SK-N-SH (cell line): ENCODE results near the gene CADM1. TPM values are rescaled to one million over a fixed set of nuclear protein-coding genes. Genes with fewer than 3 reads are reported as not detected.

Experiments used
- CTCF ChIA-PET: fragments of 300-600, 350-600 bp; formaldehyde crosslinking; extraction: SDS; loops from one replicate; lab custom pipeline; 2021; lab: Yijun Ruan, JAX
- POLR2A ChIA-PET: fragments of 350-600 bp; sonication (Branson Sonifier 250); formaldehyde crosslinking; extraction: SDS; loops from one replicate; lab custom pipeline; 2020; ENCODE audit warnings: antibody characterized with exemption, inconsistent platforms; lab: Yijun Ruan, JAX
- DNase-seq: peaks from one replicate; pipeline ENCODE4 v3.0.0; 2012
- H2AFZ ChIP-seq: fragments of 200-600 bp; sonication (generic); 2 replicates; pipeline ENCODE4 v1.8.1; 2016; ENCODE audit warnings: antibody characterized with exemption, mild to moderate bottlenecking, low read depth
- H3F3A ChIP-seq: fragments of 200-600 bp; sonication (generic); replicated peaks from 2 replicates; pipeline ENCODE3; 2016; ENCODE audit warnings: antibody characterized with exemption, mild to moderate bottlenecking; ENCODE audit not compliant: insufficient read depth
- H3K27ac ChIP-seq, 2 experiments: fragments of 200-500 bp in 1 of 2; fragments of 200-600 bp in 1 of 2; sonication (Bioruptor generic) in 1 of 2; sonication (generic), shearing (Covaris generic) in 1 of 2; 2 replicates each; pipeline versions ENCODE4 v1.5.1 to v1.6.1; 2014 to 2016; ENCODE audit warnings: low read depth in 2 of 2, inconsistent platforms in 1 of 2, low read length in 1 of 2, mild to moderate bottlenecking in 1 of 2, mixed read lengths in 1 of 2
- H3K27me3 ChIP-seq: fragments of 200-600 bp; sonication (generic), shearing (Covaris generic); 2 replicates; pipeline ENCODE4 v1.6.1; 2016; ENCODE audit warnings: mixed run types; ENCODE audit not compliant: insufficient read depth
- H3K36me3 ChIP-seq, 2 experiments: fragments of 200-500 bp in 1 of 2; fragments of 200-600 bp in 1 of 2; sonication (Bioruptor generic) in 1 of 2; sonication (generic) in 1 of 2; replicated peaks in 1 of 2; 2 replicates each; pipeline versions ENCODE3 to v1.5.1; 2014 to 2016; ENCODE audit warnings: low read length in 1 of 2, mild to moderate bottlenecking in 1 of 2; ENCODE audit not compliant: insufficient read depth in 2 of 2, control insufficient read depth in 1 of 2
- H3K4me1 ChIP-seq, 2 experiments: fragments of 200-500 bp in 1 of 2; fragments of 200-600 bp in 1 of 2; sonication (Bioruptor generic) in 1 of 2; sonication (generic), shearing (Covaris generic) in 1 of 2; 2 replicates each; pipeline versions ENCODE4 v1.5.1 to v1.6.1; 2014 to 2016; ENCODE audit warnings: low read depth in 1 of 2, low read length in 1 of 2, mixed run types in 1 of 2; ENCODE audit not compliant: insufficient read depth in 2 of 2, control insufficient read depth in 1 of 2
- H3K4me2 ChIP-seq: fragments of 200-600 bp; sonication (generic), shearing (Covaris generic); 2 replicates; pipeline ENCODE4 v1.6.1; 2017; ENCODE audit warnings: mixed run types
- H3K4me3 ChIP-seq, 2 experiments: fragments of 200-500 bp in 1 of 2; fragments of 200-600 bp in 1 of 2; sonication (Bioruptor generic) in 1 of 2; sonication (generic), shearing (Covaris generic) in 1 of 2; 2 replicates each; pipeline versions ENCODE4 v1.5.1 to v1.8.1; 2014 to 2016; ENCODE audit warnings: low read depth in 2 of 2, inconsistent platforms in 1 of 2, low read length in 1 of 2, mild to moderate bottlenecking in 1 of 2, mixed read lengths in 1 of 2, moderate library complexity in 1 of 2
- H3K79me2 ChIP-seq: fragments of 200-600 bp; sonication (generic); 2 replicates; pipeline ENCODE4 v1.8.1; 2017; ENCODE audit warnings: mild to moderate bottlenecking; ENCODE audit not compliant: insufficient read depth
- H3K9ac ChIP-seq: fragments of 200-600 bp; sonication (generic); 2 replicates; pipeline ENCODE4 v1.6.1; 2017; ENCODE audit warnings: mixed run types
- H3K9me2 ChIP-seq: fragments of 200-600 bp; sonication (generic); 2 replicates; pipeline ENCODE4 v1.6.1; 2017; ENCODE audit warnings: mixed run types
- H3K9me3 ChIP-seq: fragments of 200-600 bp; sonication (generic); 2 replicates; pipeline ENCODE4 v1.6.1; 2017; ENCODE audit warnings: mixed run types, mild to moderate bottlenecking, moderate library complexity
- H4K20me1 ChIP-seq: fragments of 200-600 bp; sonication (generic); 2 replicates; pipeline ENCODE4 v1.6.1; 2017; ENCODE audit warnings: mild to moderate bottlenecking, mixed run types; ENCODE audit not compliant: insufficient read depth
- CTCF ChIP-seq: fragments of 200-600 bp; sonication (generic); IDR thresholded peaks from 2 replicates; pipeline ENCODE4 v1.6.1; 2017; ENCODE audit warnings: antibody characterized with exemption, mild to moderate bottlenecking, moderate library complexity
- ELF1 ChIP-seq: IDR thresholded peaks from 2 replicates; pipeline ENCODE4 v1.4.0; 2012
- EP300 ChIP-seq, 2 experiments: IDR thresholded peaks; 2 replicates each; pipeline versions ENCODE4 v1.4.0 to v1.6.1; 2012; ENCODE audit warnings: borderline replicate concordance in 1 of 2, low read depth in 1 of 2, low read length in 1 of 2
- EZH2phosphoT487 ChIP-seq: fragments of 200-600 bp; sonication (generic); IDR thresholded peaks from 2 replicates; pipeline ENCODE4 v1.6.1; 2017; ENCODE audit warnings: low read depth, mixed run types, mild to moderate bottlenecking, antibody characterized with exemption, moderate library complexity, borderline replicate concordance
- FOXJ3 ChIP-seq: sonication (generic); formaldehyde crosslinking; IDR thresholded peaks from 2 replicates; pipeline ENCODE4 v1.5.1; 2020; ENCODE audit warnings: mild to moderate bottlenecking, missing genetic modification reagents
- GATA2 ChIP-seq: sonication (generic); formaldehyde crosslinking; IDR thresholded peaks from 2 replicates; pipeline ENCODE4 v1.5.0; 2020; ENCODE audit warnings: mild to moderate bottlenecking, missing genetic modification reagents
- JUND ChIP-seq: IDR thresholded peaks from 2 replicates; pipeline ENCODE4 v1.4.0; 2012
- MAX ChIP-seq: IDR thresholded peaks from 2 replicates; pipeline ENCODE4 v1.4.0; 2012; ENCODE audit warnings: low read depth
- MXI1 ChIP-seq: IDR thresholded peaks from 2 replicates; pipeline ENCODE4 v1.6.1; 2012; ENCODE audit warnings: mild to moderate bottlenecking, low read depth, low read length, improper control_type of control experiment
- RAD21 ChIP-seq: IDR thresholded peaks from 2 replicates; pipeline ENCODE4 v1.6.1; 2012; ENCODE audit warnings: mild to moderate bottlenecking, low read length
- RXRA ChIP-seq: IDR thresholded peaks from 2 replicates; pipeline ENCODE4 v1.4.0; 2012; ENCODE audit warnings: low read depth, mild to moderate bottlenecking, borderline replicate concordance
- SIN3A ChIP-seq: IDR thresholded peaks from 2 replicates; pipeline ENCODE4 v1.6.1; 2012; ENCODE audit warnings: low read depth, mild to moderate bottlenecking, low read length, moderate library complexity, borderline replicate concordance
- SMC3 ChIP-seq: IDR thresholded peaks from 2 replicates; pipeline ENCODE4 v1.6.1; 2012; ENCODE audit warnings: low read depth, low read length, improper control_type of control experiment
- TAF1 ChIP-seq: IDR thresholded peaks from 2 replicates; pipeline ENCODE4 v1.6.1; 2012; ENCODE audit warnings: low read depth, mild to moderate bottlenecking, low read length, moderate library complexity, borderline replicate concordance
- TCF12 ChIP-seq: IDR thresholded peaks from 2 replicates; pipeline ENCODE4 v1.4.0; 2012
- TEAD4 ChIP-seq: IDR thresholded peaks from 2 replicates; pipeline ENCODE4 v1.4.0; 2012; ENCODE audit warnings: mild to moderate bottlenecking, borderline replicate concordance; ENCODE audit not compliant: insufficient read depth
- WGBS: methylation state at CpG from one replicate; pipeline ENCODE4 v1.1.6; 2017; ENCODE audit warnings: low lambda C conversion rate; 5-methylcytosine and 5-hydroxymethylcytosine counted together
- polyA plus RNA-seq, 3 experiments: library from polyadenylated mRNA; depleted of rRNA; stranded (reverse); fragments of >200 nt; gene quantifications; 2 replicates each; pipeline ENCODE4 v1.2.3, GENCODE V29; 2012

The CADM1 gene
- polyA plus RNA-seq, 1 of the 3 experiments (the other 2 are of a cell fraction): 7.9 TPM

- TF ChIP-seq RAD21 (no peak), MXI1 (no peak)
Observed at GRCh38 chr11:115267871-115268270, 236.3 kb downstream of the CADM1 start (continued).

- WGBS: 72% methylated on average over 8 of the region's 8 CpGs
- no peaks in the 10 kb centered on the region for H3K9me3 ChIP-seq
- ChIA-PET CTCF (interaction anchor here (1.9 kb wide), 1 partner anchor 11 kb away, joined by 7 read pairs; no protein-coding TSS in a partner anchor), POLR2A (no interaction called here)
- H3K9ac ChIP-seq: no peak overlapping the region
- H2AFZ ChIP-seq: no peak overlapping the region
- H3K4me2 ChIP-seq: no peak overlapping the region
- no peak for TF ChIP-seq SMC3
- TF ChIP-seq, all 33 proteins: peak for 0
- Histone ChIP-seq H4K20me1 (no peaks in the 10 kb centered on the region), H3K4me3 (no peak overlapping the region), H3F3A (no peaks in the 10 kb centered on the region), H3K4me1 (peaks cover 0 to 24% of the 10 kb centered on the region in 2 experiments; a peak in 2 of 4 replicates), H3K36me3 (no peaks in the 10 kb centered on the region), H3K27ac (no peak overlapping the region), H3K27me3 (no peaks in the 10 kb centered on the region), H3K79me2 (no peaks in the 10 kb centered on the region), H3K9me2 (no peaks in the 10 kb centered on the region)
- DNase-seq: no peak
Observed at GRCh38 chr11:115267238-115267781, 236.9 kb downstream of the CADM1 start.

- Histone ChIP-seq H3K4me3 (no peak overlapping the region), H3K9me2 (no peaks in the 10 kb centered on the region), H3K4me2 (no peak overlapping the region), H3K27ac (peak overlapping the region in 1 of 2 experiments; percentile 5; a peak in 1 of 4 replicates), H4K20me1 (no peaks in the 10 kb centered on the region), H3K4me1 (peaks cover 0 to 24% of the 10 kb centered on the region in 2 experiments; a peak in 2 of 4 replicates), H3K79me2 (no peaks in the 10 kb centered on the region), H3K9me3 (no peaks in the 10 kb centered on the region), H3F3A (no peaks in the 10 kb centered on the region), H2AFZ (no peak overlapping the region), H3K27me3 (no peaks in the 10 kb centered on the region), H3K9ac (no peak overlapping the region), H3K36me3 (no peaks in the 10 kb centered on the region)
- ChIA-PET POLR2A (no interaction called here), CTCF (interaction anchor here (0.7 to 1.9 kb wide), 3 partner anchors 10 to 206 kb away, joined by 3 to 7 read pairs (median 3); no protein-coding TSS in a partner anchor)
- WGBS: 50% methylated on average over 2 of the region's 5 CpGs
- TF ChIP-seq RXRA: no peak
- DNase-seq: no peak
Observed at GRCh38 chr11:115266066-115266639, 238.1 kb downstream of the CADM1 start.

GRCh38 chr11:115263799-115264656 is 240.2 kb downstream of the CADM1 start:
- POLR2A ChIA-PET: interaction anchor here (0.5 to 0.6 kb wide), 2 partner anchors 11 to 45 kb away, joined by 3 to 5 read pairs; no protein-coding TSS in a partner anchor
- H3K79me2 ChIP-seq: no peaks in the 10 kb centered on the region
- H3K9me3 ChIP-seq: no peaks in the 10 kb centered on the region
- peak overlapping the region in 1 of 2 experiments; percentile 22; a peak in 1 of 4 replicates for H3K27ac ChIP-seq
- no peak overlapping the region for H2AFZ ChIP-seq
- no peaks in the 10 kb centered on the region for H3K36me3 ChIP-seq
- 70% methylated on average over 5 of the region's 5 CpGs for WGBS
- H3F3A ChIP-seq: no peaks in the 10 kb centered on the region
- CTCF ChIA-PET: interaction anchor here (0.9 to 1.1 kb wide), 2 partner anchors 11 to 12 kb away, joined by 3 to 4 read pairs; no protein-coding TSS in a partner anchor
- no peak overlapping the region for H3K4me3 ChIP-seq
- no peak for DNase-seq
- no peak overlapping the region for H3K9ac ChIP-seq
- no peaks in the 10 kb centered on the region for H3K9me2 ChIP-seq
- no peaks in the 10 kb centered on the region for H3K27me3 ChIP-seq
- no peak overlapping the region for H3K4me2 ChIP-seq
- peaks cover 0 to 24% of the 10 kb centered on the region in 2 experiments; a peak in 2 of 4 replicates for H3K4me1 ChIP-seq
- H4K20me1 ChIP-seq: no peaks in the 10 kb centered on the region
- no peak for TF ChIP-seq TEAD4
- no peak for TF ChIP-seq GATA2 (CRISPR knock-in tag)
- TF ChIP-seq ELF1: no peak
- TF ChIP-seq FOXJ3 (CRISPR knock-in tag): no peak
- no peak for TF ChIP-seq RXRA
- no peak for TF ChIP-seq SIN3A
- TF ChIP-seq EP300 (IDR thresholded peaks at IDR 0.05; ENCODE audit: borderline replicate concordance in 1 of 2, low read depth in 1 of 2, low read length in 1 of 2): no peak
- TF ChIP-seq JUND: no peak
- TF ChIP-seq CTCF: no peak
- no peak for TF ChIP-seq TAF1
- TF ChIP-seq EZH2phosphoT487: no peak
- TF ChIP-seq MAX: no peak
- TF ChIP-seq TCF12: no peak
